ENCODE results near the gene RORC. TPM values are rescaled to one million over a fixed set of nuclear protein-coding genes. Genes with fewer than 3 reads are reported as not detected.
"Not testable (repeated sequence)": the region's sequence is repeated elsewhere in the genome, so short reads cannot be mapped to it uniquely, and the experiment has no call there.

The RORC gene
- total RNA-seq, 1 donor from 2014 or later = not detected

GRCh38 chr1:151775894-151776664 is 55.5 kb downstream of the RORC start:
- no peaks in the 10 kb centered on the region for H3K4me1 Mint-ChIP-seq
- H3K27ac Mint-ChIP-seq = no peak overlapping the region
- H3K27me3 Mint-ChIP-seq (ENCODE audit: low read depth) = no peaks in the 10 kb centered on the region
- no peaks in the 10 kb centered on the region for H3K9me3 Mint-ChIP-seq
- no peak for TF ChIP-seq CTCF (IDR thresholded peaks at IDR 0.05; ENCODE audit: unreplicated experiment)
- no peak for DNase-seq (ENCODE audit: low spot score in 2 of 2, unreplicated experiment in 2 of 2)
- H3K36me3 Mint-ChIP-seq = peaks cover 13% of the 10 kb centered on the region
- no peak overlapping the region for H3K4me3 Mint-ChIP-seq

GRCh38 chr1:151774256-151774922 is 57.2 kb downstream of the RORC start:
- Mint-ChIP-seq H3K4me1 (no peaks in the 10 kb centered on the region), H3K4me3 (no peak overlapping the region), H3K9me3 (no peaks in the 10 kb centered on the region), H3K27ac (no peak overlapping the region), H3K36me3 (peaks cover 16% of the 10 kb centered on the region), H3K27me3 (ENCODE audit: low read depth) (no peaks in the 10 kb centered on the region)
- TF ChIP-seq CTCF (IDR thresholded peaks at IDR 0.05; ENCODE audit: unreplicated experiment) = no peak
- DNase-seq (ENCODE audit: low spot score in 2 of 2, unreplicated experiment in 2 of 2) = no peak

DNA sequence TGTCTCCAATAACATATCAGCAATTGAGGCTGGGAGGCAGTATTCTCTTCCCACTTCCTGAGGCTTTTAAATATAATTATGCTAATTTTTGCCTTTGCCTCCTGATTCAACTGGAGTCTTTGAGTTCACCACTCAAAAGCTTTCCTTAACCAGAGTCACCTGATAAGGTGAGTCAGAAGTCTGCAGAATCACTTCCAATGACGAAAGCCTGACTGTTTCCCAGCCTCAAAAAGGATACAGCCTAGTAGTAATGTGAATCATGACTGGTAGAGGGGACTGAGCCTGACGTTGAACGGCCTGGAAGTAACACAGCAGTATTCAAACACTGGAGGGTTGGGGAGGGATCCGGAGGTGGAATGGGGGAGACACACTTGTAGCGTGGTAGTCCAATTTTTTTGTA is 57.9 kb downstream of the RORC start:
- Mint-ChIP-seq H3K4me1 (no peaks in the 10 kb centered on the region), H3K4me3 (no peak overlapping the region), H3K27ac (no peak overlapping the region), H3K9me3 (no peaks in the 10 kb centered on the region), H3K27me3 (ENCODE audit: low read depth) (no peaks in the 10 kb centered on the region), H3K36me3 (peaks cover 16% of the 10 kb centered on the region)
- DNase-seq (ENCODE audit: low spot score in 2 of 2, unreplicated experiment in 2 of 2) = no peak
- TF ChIP-seq CTCF (IDR thresholded peaks at IDR 0.05; ENCODE audit: unreplicated experiment) = no peak

DNA sequence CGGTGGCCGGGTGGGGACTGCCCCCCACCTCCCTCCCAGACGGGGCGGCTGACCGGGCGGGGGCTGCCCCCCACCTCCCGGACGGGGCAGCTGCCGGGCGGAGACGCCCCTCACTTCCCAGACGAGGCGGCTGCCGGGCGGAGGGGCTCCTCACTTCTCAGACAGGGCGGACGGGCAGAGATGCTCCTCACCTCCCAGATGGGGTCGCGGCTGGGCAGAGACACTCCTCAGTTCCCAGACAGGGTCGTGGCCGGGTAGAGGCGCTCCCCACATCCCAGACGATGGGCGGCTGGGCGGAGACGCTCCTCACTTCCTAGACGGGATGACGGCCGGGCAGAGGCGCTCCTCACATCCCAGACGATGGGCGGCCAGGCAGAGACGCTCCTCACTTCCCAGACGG is 62.3 kb downstream of the RORC start:
- not testable (repeated sequence) for H3K27ac Mint-ChIP-seq; H3K4me3 Mint-ChIP-seq; DNase-seq (ENCODE audit: low spot score in 2 of 2, unreplicated experiment in 2 of 2); H3K9me3 Mint-ChIP-seq; H3K27me3 Mint-ChIP-seq (ENCODE audit: low read depth); H3K36me3 Mint-ChIP-seq
- H3K4me1 Mint-ChIP-seq = peaks cover 10% of the 10 kb centered on the region

GRCh38 chr1:151768351-151769066 is 63.1 kb downstream of the RORC start:
- Mint-ChIP-seq H3K4me1 (peaks cover 13% of the 10 kb centered on the region), H3K27ac (peak overlapping the region; percentile 74)
- H3K9me3 Mint-ChIP-seq; H3K36me3 Mint-ChIP-seq; H3K4me3 Mint-ChIP-seq; DNase-seq (ENCODE audit: low spot score in 2 of 2, unreplicated experiment in 2 of 2); H3K27me3 Mint-ChIP-seq (ENCODE audit: low read depth): not testable (repeated sequence)

- H3K36me3 Mint-ChIP-seq = peaks cover 23% of the 10 kb centered on the region
- no peaks in the 10 kb centered on the region for H3K27me3 Mint-ChIP-seq (ENCODE audit: low read depth)
- TF ChIP-seq CTCF (IDR thresholded peaks at IDR 0.05; ENCODE audit: unreplicated experiment) = no peak
- no peaks in the 10 kb centered on the region for H3K9me3 Mint-ChIP-seq
- DNase-seq (ENCODE audit: low spot score in 2 of 2, unreplicated experiment in 2 of 2) = no peak
- H3K27ac Mint-ChIP-seq = peak overlapping the region; percentile 91
- peaks cover 21% of the 10 kb centered on the region for H3K4me1 Mint-ChIP-seq
- peak overlapping the region; percentile 82 for H3K4me3 Mint-ChIP-seq
These were observed 67.6 kb downstream of the RORC start for GRCh38 chr1:151763990-151764389.
